Thoracic aorta (tissue), 2 donors: ENCODE data around the gene PTGR1. TPM values are rescaled to one million over a fixed set of nuclear protein-coding genes. Genes with fewer than 3 reads are reported as not detected.

ENCODE experiments used
- ATAC-seq: fragments of 150-250 bp; one replicate; pipeline ENCODE4 v1.8.0; 2017; ENCODE audit warnings: low read depth; ENCODE audit not compliant: insufficient number of reproducible peaks, low FRiP score
- DNase-seq: peaks from one replicate; pipeline ENCODE4 v3.0.0-alpha.2; 2020; ENCODE audit warnings: low spot score
- H3K27ac ChIP-seq, 2 donors: fragments of 200-600 bp; sonication (generic); 1 replicate in 1 of 2; 2 replicates in 1 of 2; pipeline ENCODE4 v1.5.1; 2016; ENCODE audit warnings: mild to moderate bottlenecking in 2 of 2, moderate library complexity in 2 of 2
- H3K27me3 ChIP-seq: fragments of 200-600 bp; sonication (generic); replicated peaks from 2 replicates; pipeline ENCODE4 v1.6.0; 2016; ENCODE audit warnings: mild to moderate bottlenecking; ENCODE audit not compliant: insufficient read depth
- H3K36me3 ChIP-seq: fragments of 200-600 bp; sonication (generic); one replicate; pipeline ENCODE4 v1.5.1; 2016
- H3K4me1 ChIP-seq, 2 donors: fragments of 200-600 bp; sonication (generic); 1 replicate in 1 of 2; 2 replicates in 1 of 2; pipeline versions ENCODE4 v1.5.1 to v1.6.0; 2016; ENCODE audit warnings: low read depth in 2 of 2, mild to moderate bottlenecking in 1 of 2; ENCODE audit not compliant: control insufficient read depth in 1 of 2
- H3K4me3 ChIP-seq: fragments of 200-600 bp; sonication (generic); 2 replicates; pipeline ENCODE4 v1.5.1; 2016; ENCODE audit warnings: mild to moderate bottlenecking
- H3K9me3 ChIP-seq: fragments of 200-600 bp; sonication (generic); 2 replicates; pipeline ENCODE4 v1.5.1; 2016
- total RNA-seq, 2 donors: library from RNA; depleted of rRNA; stranded (reverse); fragments of >200 nt; gene quantifications; one replicate each; pipeline versions ENCODE4 v1.1.0 to v1.2.3, GENCODE V29; 2016
- TF ChIP-seq, protein P1 (sequence below): fragments of 200-600 bp; sonication (generic); IDR thresholded peaks from one replicate; pipeline ENCODE4 v1.5.1; 2019; ENCODE audit warnings: antibody characterized with exemption

Gene PTGR1
- total RNA-seq, 2 donors from 2014 or later: 20.2 to 34.4 TPM

DNA sequence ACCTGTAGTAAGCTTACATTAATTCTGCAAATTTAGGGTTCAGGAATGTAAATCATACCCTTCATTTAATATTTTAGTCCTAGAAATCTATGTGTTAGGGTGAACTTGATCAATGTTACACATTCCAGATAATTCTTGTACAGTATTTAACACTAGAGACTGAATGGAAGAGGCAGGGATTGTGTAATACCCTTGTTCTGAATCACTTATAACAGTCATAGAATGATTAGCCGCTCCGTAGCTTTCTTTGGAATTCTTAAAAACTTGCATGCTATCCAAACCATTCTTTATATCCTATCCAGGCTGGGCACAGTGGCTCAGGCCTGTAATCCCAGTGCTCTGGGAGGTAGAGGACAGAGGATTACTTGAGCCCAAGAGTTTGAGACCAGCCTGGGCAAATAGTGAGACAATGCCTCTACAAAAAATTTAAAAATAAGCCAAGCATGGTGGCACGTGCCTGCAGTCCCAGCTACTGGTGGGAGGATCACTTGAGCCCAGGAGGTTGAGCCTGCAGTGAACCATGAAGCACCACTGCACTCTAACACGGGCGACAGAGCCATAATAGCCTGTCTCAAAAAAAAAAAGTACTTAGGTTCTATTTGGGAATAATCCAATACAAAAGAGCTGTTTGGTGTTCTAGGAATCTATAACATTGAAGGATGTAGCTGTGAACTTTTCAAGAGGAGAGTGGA is 66.2 kb downstream of the PTGR1 start:
- ATAC-seq: no peak
- DNase-seq: no peak
- no peaks in the 10 kb centered on the region for H3K27me3 ChIP-seq
- peaks cover 71% of the 10 kb centered on the region for H3K36me3 ChIP-seq
- TF ChIP-seq, protein P1, sequence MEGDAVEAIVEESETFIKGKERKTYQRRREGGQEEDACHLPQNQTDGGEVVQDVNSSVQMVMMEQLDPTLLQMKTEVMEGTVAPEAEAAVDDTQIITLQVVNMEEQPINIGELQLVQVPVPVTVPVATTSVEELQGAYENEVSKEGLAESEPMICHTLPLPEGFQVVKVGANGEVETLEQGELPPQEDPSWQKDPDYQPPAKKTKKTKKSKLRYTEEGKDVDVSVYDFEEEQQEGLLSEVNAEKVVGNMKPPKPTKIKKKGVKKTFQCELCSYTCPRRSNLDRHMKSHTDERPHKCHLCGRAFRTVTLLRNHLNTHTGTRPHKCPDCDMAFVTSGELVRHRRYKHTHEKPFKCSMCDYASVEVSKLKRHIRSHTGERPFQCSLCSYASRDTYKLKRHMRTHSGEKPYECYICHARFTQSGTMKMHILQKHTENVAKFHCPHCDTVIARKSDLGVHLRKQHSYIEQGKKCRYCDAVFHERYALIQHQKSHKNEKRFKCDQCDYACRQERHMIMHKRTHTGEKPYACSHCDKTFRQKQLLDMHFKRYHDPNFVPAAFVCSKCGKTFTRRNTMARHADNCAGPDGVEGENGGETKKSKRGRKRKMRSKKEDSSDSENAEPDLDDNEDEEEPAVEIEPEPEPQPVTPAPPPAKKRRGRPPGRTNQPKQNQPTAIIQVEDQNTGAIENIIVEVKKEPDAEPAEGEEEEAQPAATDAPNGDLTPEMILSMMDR: no peak
- H3K4me1 ChIP-seq: no peaks in the 10 kb centered on the region
- no peak overlapping the region for H3K27ac ChIP-seq
- H3K4me3 ChIP-seq: no peak overlapping the region
- peaks cover 42% of the 10 kb centered on the region for H3K9me3 ChIP-seq

DNA sequence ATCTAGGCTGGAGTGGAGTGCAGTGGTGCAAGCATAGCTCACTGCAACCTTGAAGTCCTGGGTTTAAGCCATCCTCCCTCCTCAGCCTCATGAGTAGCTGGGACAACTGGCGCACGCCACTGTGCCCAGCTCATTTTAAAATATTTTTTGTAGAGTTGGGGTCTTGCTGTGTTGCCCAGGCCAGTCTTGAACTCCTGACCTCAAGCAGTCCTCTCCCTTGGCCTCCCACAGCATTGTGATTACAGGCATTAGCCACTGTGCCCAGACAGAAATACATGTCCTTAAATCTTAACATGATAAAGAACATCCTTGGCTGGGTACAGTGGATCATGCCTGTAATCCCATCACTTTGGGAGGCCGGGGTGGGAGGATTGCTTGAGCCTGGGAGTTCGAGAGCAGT is 67.7 kb downstream of the PTGR1 start:
- no peak for ATAC-seq
- H3K36me3 ChIP-seq: peaks cover 57% of the 10 kb centered on the region
- peaks cover 32% of the 10 kb centered on the region for H3K9me3 ChIP-seq
- H3K4me1 ChIP-seq: no peaks in the 10 kb centered on the region
- no peak overlapping the region for H3K27ac ChIP-seq
- DNase-seq: no peak
- H3K4me3 ChIP-seq: no peak overlapping the region
- TF ChIP-seq, protein P1: no peak
- no peaks in the 10 kb centered on the region for H3K27me3 ChIP-seq

DNA sequence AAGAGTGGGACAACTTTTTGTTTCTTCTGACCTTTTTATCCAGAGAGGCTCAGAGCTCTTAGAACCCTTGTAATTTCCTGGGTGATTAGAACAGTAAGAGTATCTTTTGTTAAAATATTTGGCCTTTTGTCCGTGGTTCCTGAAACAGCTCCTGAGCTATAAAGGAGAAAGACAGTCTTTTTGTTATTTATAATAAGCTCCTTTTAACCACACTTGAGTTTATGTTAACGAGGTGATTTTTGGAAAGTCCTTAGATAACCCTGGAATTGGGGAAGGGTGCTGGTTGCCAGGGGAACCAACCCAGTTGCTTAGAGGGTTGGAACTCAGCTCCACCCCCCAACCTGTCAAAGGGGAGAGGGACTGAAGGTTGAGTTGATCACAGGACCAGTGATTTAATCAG is 69.7 kb downstream of the PTGR1 start:
- no peaks in the 10 kb centered on the region for H3K27me3 ChIP-seq

DNA sequence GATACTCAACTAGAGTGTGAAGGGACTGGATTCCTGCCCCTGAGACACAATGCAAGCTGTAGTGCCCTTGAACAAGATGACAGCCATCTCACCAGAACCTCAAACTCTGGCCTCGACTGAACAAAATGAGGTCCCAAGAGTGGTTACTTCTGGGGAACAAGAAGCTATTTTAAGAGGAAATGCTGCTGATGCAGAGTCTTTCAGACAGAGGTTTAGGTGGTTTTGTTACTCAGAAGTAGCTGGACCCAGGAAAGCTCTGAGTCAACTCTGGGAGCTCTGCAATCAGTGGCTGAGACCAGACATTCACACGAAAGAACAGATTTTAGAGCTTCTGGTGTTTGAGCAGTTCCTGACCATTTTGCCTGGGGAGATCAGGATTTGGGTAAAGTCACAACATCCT is 72.1 kb downstream of the PTGR1 start:
- H3K4me1 ChIP-seq: peaks cover 5 to 11% of the 10 kb centered on the region in 2 donors
- peaks cover 20% of the 10 kb centered on the region for H3K36me3 ChIP-seq
- no peak for ATAC-seq
- peaks cover under 1% of the 10 kb centered on the region for H3K9me3 ChIP-seq
- H3K27ac ChIP-seq: no peak overlapping the region
- TF ChIP-seq, protein P1: no peak
- no peaks in the 10 kb centered on the region for H3K27me3 ChIP-seq
- DNase-seq: no peak
- H3K4me3 ChIP-seq: no peak overlapping the region

More for the DNA sequence above, 69.7 kb downstream of the PTGR1 start:
- peaks cover 18% of the 10 kb centered on the region for H3K9me3 ChIP-seq
- H3K4me1 ChIP-seq: peaks cover 5 to 11% of the 10 kb centered on the region in 2 donors
- H3K4me3 ChIP-seq: no peak overlapping the region
- H3K27ac ChIP-seq: no peak overlapping the region
- TF ChIP-seq, protein P1: no peak
- peaks cover 42% of the 10 kb centered on the region for H3K36me3 ChIP-seq
- ATAC-seq (no peak), DNase-seq (no peak)

DNA sequence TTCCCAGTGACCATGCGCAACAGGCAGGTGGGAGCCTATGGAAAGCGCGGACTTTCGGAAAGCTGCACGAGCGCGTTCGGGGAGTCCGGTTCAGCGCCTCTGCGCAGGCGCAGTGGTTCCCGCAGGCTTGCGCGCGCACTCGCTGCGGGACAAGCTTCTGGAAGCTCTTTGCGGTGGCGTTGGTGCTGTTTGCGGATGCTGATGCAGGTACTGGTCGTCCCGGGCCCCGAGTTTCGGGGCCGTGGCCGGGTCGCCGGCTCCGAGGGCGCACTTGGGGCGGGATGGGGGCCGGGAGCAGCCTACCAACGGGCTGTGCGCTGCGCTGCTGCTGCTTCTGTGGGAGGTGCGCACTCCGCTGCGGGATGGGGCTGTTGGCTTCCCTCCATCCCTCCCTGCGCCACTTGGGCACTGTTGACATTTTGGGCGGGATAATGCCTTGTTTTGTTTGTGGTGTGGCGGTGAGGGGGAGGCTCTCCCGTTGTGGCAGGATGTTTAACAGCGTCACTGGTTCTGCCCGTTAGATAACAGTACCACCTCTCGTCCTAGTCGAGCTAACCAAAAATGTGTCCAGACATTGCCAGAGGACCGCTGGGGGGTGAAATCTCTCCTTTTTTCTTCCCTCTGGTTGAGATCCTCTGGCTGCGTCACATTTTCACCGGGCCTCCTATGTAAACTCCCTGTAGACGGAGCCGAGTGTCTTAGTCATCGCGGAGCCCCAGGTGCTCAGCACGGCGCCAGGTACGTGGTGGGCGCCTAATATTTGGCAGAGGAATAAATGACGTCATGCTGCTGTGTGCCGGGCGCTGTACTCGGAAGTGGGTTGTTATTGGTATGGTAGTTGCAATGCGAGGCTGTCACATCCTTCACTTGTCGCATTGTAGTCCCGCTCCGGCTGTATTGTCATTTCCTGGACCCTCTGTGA is 74.1 kb downstream of the PTGR1 start, which contains the start of gene ZNF483:
TSS of gene ZNF483 (plus strand) at position 124 of the 922 bp plus-strand sequence. CDS start 2,217 bp downstream, outside the sequence.
- DNase-seq (no peak), ATAC-seq (peak; percentile 11)
- Histone ChIP-seq H3K4me1 (peaks cover 5 to 11% of the 10 kb centered on the region in 2 donors), H3K4me3 (peak within 1 kb of the TSS; percentile 84), H3K9me3 (no peaks in the 10 kb centered on the region), H3K27me3 (no peaks in the 10 kb centered on the region), H3K36me3 (peaks cover 3% of the 10 kb centered on the region), H3K27ac (peak within 1 kb of the TSS; percentile 51 to 58)
- TF ChIP-seq, protein P1: no peak
